HG02840 (cell line): ENCODE data around the gene TM4SF20.

Source experiments
- ATAC-seq: cut with Tn5 transposase; IDR thresholded peaks from one replicate; pipeline ENCODE4 v1.9.1; 2021; ENCODE audit warnings: mild to moderate bottlenecking, moderate library complexity, moderate number of reproducible peaks; ENCODE audit not compliant: unreplicated experiment, low FRiP score

Gene TM4SF20

DNA sequence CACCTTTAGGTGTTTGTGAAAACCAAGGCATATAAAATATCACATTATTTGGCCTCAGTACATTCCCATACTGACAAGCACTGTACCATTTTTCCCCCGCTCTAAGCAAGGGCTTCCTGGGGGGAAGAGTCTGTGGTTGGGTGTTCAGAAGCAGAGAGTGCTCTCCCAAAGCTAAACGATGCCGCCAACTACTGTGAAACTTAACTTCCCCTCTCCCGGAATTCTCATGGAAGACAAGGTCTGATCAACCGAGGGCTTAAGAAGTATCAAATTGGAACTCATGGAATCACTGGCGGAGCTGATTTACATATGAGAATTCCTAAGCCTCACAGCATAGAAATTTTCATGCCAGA is 54.5 kb downstream of the TM4SF20 start:
- no peak for ATAC-seq

- ATAC-seq, result no peak
Observed at GRCh38 chr2:227323818-227324217, 55.3 kb downstream of the TM4SF20 start.

DNA sequence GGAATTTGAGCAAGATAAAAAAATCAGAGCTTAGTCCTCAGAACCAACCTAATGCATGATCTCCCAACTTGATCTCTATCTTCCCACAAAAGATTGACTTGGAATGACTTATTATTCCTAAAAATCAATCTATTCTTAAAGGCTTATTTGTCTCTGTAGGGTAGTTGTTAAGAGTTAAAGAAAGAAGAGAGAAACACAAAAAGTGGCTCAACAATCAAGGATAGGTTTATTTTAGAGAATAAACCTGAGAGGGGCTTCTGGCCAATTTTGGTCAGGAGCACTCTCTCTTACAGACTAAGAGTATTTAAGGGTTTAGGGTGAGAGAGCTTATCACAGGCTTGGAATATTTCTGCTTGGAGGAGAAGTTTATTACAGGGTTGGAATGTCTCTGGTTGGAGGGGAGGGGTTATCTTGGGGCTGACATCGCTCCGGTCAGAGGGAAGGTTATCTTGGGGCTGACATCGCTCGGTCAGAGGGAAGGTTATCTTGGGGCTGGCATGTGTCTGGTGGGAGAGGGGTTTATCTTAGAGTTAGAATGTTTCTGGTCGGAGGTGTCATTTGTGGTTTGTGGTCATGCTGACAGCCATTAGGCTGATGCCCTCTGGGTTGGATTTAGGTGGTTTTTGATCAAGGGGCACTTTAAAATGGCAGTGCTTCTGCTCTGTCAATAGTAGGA is 56.4 kb downstream of the TM4SF20 start:
- ATAC-seq, result no peak

DNA sequence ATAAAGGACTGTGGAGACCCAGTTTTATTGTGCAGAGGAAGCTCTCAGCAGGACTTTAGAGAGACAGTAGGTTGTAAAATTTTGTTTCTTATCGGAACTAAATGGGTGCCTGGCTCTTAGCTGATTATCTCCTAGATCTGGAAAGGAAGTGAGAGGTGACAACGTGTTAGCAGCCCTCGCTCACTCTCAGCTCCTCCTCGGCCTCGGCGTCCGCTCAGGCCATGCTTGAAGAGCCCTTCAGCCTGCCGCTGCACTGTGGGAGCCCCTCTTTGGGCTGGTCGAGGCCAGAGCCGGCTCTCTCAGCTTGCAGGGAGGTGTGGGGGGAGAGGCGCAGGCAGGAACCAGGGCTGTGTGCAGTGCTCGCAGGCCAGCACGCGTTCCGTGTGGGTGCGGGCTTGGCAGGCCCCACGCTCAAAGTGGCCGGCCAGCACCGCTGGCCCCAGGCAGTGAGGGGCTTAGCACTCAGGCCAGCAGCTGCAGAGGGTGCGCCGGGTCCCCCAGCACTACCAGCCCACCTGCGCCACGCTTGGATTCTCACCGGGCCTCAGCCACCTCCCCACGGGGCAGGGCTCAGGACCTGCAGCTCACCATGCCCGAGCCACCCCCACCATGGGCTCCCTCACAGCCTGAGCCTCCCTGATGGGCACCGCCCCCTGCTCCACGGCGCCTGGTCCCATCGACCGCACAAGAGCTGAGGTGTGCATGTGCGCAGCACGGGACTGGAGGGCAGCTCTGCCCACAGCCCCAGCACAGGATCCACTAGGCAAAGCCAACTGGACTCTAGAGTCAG is 58.6 kb downstream of the TM4SF20 start:
- ATAC-seq, result no peak

- no peak for ATAC-seq
Observed at GRCh38 chr2:227317834-227318233, 61.3 kb downstream of the TM4SF20 start.

- no peak for ATAC-seq
Observed at GRCh38 chr2:227313310-227313709, 65.8 kb downstream of the TM4SF20 start.

DNA sequence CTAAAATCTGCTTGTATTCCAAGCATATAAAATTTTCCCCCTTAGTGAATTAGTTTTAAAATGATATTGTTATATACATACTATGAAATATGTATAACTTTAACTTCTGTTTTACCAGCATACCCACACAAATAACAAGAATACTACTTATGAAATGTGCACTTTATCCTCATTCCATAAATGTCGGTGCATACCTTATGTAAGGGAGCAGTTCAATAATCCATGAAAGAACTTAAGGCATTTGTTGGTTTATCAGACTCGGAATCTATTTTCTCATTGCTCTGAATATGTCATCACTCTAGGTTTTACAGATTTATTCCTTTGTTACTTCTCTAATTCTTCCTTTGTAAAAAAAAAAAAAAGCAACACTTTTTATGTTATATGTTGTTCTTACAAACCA is 66.5 kb downstream of the TM4SF20 start:
- no peak for ATAC-seq
